Measurements from ENCODE around the gene SAMD1. TPM values are rescaled to one million over a fixed set of nuclear protein-coding genes. Genes with fewer than 3 reads are reported as not detected.

SAMD1 gene
- total and polyA plus RNA-seq, 2 donors from 2014 or later, result 23.3 to 28.3 TPM

DNA sequence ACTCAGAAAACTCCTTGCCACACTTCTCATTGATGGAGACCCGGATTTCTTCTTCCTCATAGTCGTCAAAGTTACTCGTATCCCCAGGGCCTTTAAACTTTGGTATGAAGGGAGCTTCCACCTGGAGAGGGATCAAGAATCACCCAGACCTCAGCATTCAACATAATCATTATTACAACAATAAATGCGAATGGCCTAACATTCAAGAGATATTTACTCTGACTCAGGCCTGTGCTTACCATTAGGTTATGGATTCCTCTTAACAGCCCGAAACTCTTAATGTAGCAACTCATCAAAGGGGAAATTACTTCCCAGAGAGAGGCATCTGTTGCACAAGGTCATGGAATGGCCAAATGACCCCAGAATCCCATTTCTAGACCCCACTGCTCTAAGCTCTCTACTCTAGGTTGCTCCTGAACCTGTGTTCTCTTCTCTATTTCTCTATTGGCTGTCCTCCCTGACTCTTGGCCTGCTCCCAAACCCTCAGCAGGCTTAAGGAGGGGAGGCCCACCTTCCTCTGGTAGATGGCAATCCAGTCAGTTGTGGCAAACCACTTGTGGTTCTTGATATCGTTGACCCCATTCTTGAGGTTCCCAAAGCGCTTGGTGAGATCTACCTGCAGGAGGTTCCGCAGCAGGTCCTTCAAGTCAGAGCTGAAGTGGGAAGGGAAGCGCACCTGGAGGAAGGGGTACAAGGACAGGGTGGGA lies 2.7 kb upstream of the SAMD1 start:
- FAIRE-seq (no peak), DNase-seq (no peak)
- TF ChIP-seq, protein P1, sequence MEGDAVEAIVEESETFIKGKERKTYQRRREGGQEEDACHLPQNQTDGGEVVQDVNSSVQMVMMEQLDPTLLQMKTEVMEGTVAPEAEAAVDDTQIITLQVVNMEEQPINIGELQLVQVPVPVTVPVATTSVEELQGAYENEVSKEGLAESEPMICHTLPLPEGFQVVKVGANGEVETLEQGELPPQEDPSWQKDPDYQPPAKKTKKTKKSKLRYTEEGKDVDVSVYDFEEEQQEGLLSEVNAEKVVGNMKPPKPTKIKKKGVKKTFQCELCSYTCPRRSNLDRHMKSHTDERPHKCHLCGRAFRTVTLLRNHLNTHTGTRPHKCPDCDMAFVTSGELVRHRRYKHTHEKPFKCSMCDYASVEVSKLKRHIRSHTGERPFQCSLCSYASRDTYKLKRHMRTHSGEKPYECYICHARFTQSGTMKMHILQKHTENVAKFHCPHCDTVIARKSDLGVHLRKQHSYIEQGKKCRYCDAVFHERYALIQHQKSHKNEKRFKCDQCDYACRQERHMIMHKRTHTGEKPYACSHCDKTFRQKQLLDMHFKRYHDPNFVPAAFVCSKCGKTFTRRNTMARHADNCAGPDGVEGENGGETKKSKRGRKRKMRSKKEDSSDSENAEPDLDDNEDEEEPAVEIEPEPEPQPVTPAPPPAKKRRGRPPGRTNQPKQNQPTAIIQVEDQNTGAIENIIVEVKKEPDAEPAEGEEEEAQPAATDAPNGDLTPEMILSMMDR (IDR thresholded peaks at IDR 0.05; ENCODE audit: borderline replicate concordance, extremely low read depth, insufficient read depth), result no peak
- H3K9ac ChIP-seq (ENCODE audit: low read length in 3 of 3), result no peak overlapping the region
- H3K4me3 ChIP-seq (ENCODE audit: low read length in 3 of 3), result no peak overlapping the region
- H3K4me1 ChIP-seq (ENCODE audit: control insufficient read depth in 2 of 3, insufficient read depth in 2 of 3, low read depth in 1 of 3, low read length in 3 of 3), result no peaks in the 10 kb centered on the region
- H3K36me3 ChIP-seq (ENCODE audit: control insufficient read depth in 2 of 3, insufficient read depth in 3 of 3, low read length in 3 of 3), result peaks cover 0 to 11% (median 5%) of the 10 kb centered on the region in 3 donors
- no peak overlapping the region for H3K27ac ChIP-seq (ENCODE audit: low read depth in 2 of 2, low read length in 2 of 2)
- H3K27me3 ChIP-seq (ENCODE audit: control insufficient read depth, insufficient read depth, low read length), result no peaks in the 10 kb centered on the region
- H3K9me3 ChIP-seq (ENCODE audit: control insufficient read depth in 2 of 3, insufficient read depth in 1 of 3, low read length in 3 of 3), result peaks cover 0 to 8% (median 4%) of the 10 kb centered on the region in 3 donors
- intact Hi-C loops (cut with DNase I), result no loop called here

DNA sequence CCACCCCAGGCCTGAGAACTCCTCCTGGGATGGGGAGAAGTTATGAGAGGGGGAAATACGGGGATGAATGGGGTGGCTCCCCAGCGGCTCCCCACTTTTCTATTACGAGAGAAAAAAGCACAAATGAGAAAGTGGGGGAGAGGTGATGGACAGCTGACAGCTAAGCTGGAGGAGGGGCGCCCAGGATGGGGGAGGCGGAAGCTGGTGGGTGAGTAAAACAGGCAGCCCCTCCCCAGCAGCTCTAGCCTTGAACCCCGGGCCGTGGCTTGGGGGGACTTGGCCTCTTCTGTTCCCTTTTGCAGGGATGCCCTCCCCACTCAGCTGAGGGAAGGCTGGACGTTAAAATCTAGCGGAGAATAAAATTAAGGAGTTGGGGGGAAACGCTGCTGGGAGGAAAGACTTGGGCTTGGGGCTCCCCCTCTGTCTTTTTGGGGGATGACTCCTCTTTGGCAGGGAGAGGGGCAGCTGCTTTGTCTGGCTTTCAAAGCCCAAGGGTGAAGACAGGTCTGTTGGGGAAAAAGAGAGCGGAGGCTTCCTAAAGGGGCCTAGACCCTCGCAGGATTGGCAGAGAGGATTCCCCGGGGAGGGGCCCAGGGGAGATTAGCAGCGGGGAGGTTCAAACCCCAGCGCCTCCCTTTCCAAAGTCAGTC lies 1.4 kb upstream of the SAMD1 start:
- TF ChIP-seq, protein P1 (IDR thresholded peaks at IDR 0.05; ENCODE audit: borderline replicate concordance, extremely low read depth, insufficient read depth), result no peak
- Histone ChIP-seq H3K4me3 (ENCODE audit: low read length in 3 of 3) (peak overlapping the region in 1 of 3 donors; percentile 82), H3K36me3 (ENCODE audit: control insufficient read depth in 2 of 3, insufficient read depth in 3 of 3, low read length in 3 of 3) (peaks cover 2 to 7% (median 2%) of the 10 kb centered on the region in 3 donors), H3K4me1 (ENCODE audit: control insufficient read depth in 2 of 3, insufficient read depth in 2 of 3, low read depth in 1 of 3, low read length in 3 of 3) (no peaks in the 10 kb centered on the region), H3K9ac (ENCODE audit: low read length in 3 of 3) (peak overlapping the region in 1 of 3 donors; percentile 51), H3K9me3 (ENCODE audit: control insufficient read depth in 2 of 3, insufficient read depth in 1 of 3, low read length in 3 of 3) (peaks cover 0 to 8% (median 4%) of the 10 kb centered on the region in 3 donors), H3K27me3 (ENCODE audit: control insufficient read depth, insufficient read depth, low read length) (no peaks in the 10 kb centered on the region), H3K27ac (ENCODE audit: low read depth in 2 of 2, low read length in 2 of 2) (peak overlapping the region in 1 of 2 donors; percentile 94)
- DNase-seq (peak in 2 of 5 donors; percentile 50 to 86), FAIRE-seq (no peak)
- intact Hi-C loops (cut with DNase I), result no loop called here

DNA sequence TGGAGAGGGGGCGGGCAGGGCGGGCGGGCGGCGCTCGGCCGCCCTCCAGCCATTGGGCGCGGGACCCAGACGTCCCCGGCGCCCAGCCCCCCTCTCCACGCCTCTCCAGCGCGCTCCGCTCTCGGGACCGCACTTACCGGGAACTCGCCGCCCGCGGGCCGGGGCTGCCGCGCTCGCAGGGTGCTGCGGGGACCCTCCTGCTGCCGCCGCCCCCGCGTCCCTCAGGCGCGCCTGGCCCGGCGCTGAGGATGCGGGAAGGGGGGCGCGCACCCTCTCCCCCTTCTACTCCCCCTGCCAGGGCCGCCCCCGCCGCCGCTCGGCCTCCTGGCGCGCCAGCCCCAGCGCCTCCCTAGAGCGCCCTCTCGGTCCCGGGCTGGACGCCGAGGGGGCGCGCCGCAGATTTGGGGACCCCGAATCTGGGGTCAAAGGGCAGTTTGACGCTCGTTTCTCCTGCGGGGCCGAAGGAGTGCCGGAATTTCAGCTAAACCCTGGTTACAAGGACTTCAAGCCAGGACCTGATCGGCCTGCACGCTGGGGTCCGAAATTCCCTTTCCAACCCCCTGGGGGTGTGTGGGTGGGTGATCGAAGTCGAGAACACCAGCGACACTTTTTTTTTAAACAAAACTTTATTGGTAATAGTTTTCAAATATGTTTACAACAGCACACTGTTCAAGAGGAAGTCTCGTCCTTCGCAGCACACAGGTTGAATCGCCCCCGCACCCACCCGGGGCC lies 696 bp upstream of the SAMD1 start:
- H3K4me1 ChIP-seq (ENCODE audit: control insufficient read depth in 2 of 3, insufficient read depth in 2 of 3, low read depth in 1 of 3, low read length in 3 of 3), result no peaks in the 10 kb centered on the region
- intact Hi-C loops (cut with DNase I), result no loop called here
- peak overlapping the region; percentile 51 to 87 (median 85) for H3K9ac ChIP-seq (ENCODE audit: low read length in 3 of 3)
- peak overlapping the region; percentile 73 to 82 (median 74) for H3K4me3 ChIP-seq (ENCODE audit: low read length in 3 of 3)
- peak overlapping the region; percentile 92 to 94 for H3K27ac ChIP-seq (ENCODE audit: low read depth in 2 of 2, low read length in 2 of 2)
- DNase-seq, result peak; percentile 73 to 95 (median 88)
- H3K36me3 ChIP-seq (ENCODE audit: control insufficient read depth in 2 of 3, insufficient read depth in 3 of 3, low read length in 3 of 3), result peaks cover 0 to 2% (median 2%) of the 10 kb centered on the region in 3 donors
- H3K9me3 ChIP-seq (ENCODE audit: control insufficient read depth in 2 of 3, insufficient read depth in 1 of 3, low read length in 3 of 3), result peaks cover 0 to 8% (median 4%) of the 10 kb centered on the region in 3 donors
- H3K27me3 ChIP-seq (ENCODE audit: control insufficient read depth, insufficient read depth, low read length), result no peaks in the 10 kb centered on the region
- TF ChIP-seq, protein P1 (IDR thresholded peaks at IDR 0.05; ENCODE audit: borderline replicate concordance, extremely low read depth, insufficient read depth), result no peak
- FAIRE-seq, result no peak
